Smooth muscle cell (in vitro differentiated cells): ENCODE data around the gene ARF1. TPM values are rescaled to one million over a fixed set of nuclear protein-coding genes. Genes with fewer than 3 reads are reported as not detected.

Experiments used
- DNase-seq: peaks from one replicate; lab custom pipeline; 2025; ENCODE audit not compliant: unreplicated experiment; lab: John Stamatoyannopoulos, UW
- H2AFZ ChIP-seq: fragments of 200-600 bp; sonication (generic); 2 replicates; pipeline ENCODE4 v1.6.0; 2016; ENCODE audit warnings: antibody characterized with exemption, low read depth, mild to moderate bottlenecking
- H3F3A ChIP-seq: fragments of 200-600 bp; sonication (generic); 2 replicates; pipeline ENCODE4 v1.6.0; 2017; ENCODE audit warnings: antibody characterized with exemption, low read depth
- H3K27ac ChIP-seq: fragments of 200-600 bp; sonication (generic); 2 replicates; pipeline ENCODE4 v1.5.1; 2016; ENCODE audit warnings: low read depth, mild to moderate bottlenecking
- H3K27me3 ChIP-seq: fragments of 200-600 bp; sonication (generic); 2 replicates; pipeline ENCODE4 v1.6.1; 2016; ENCODE audit warnings: low read depth, mild to moderate bottlenecking
- H3K36me3 ChIP-seq: fragments of 200-600 bp; sonication (generic); 2 replicates; pipeline ENCODE4 v1.5.1; 2016; ENCODE audit warnings: low read depth
- H3K4me1 ChIP-seq: fragments of 200-600 bp; sonication (generic); 2 replicates; pipeline ENCODE4 v1.5.1; 2016; ENCODE audit warnings: low read depth
- H3K4me2 ChIP-seq: fragments of 200-600 bp; sonication (generic); 2 replicates; pipeline ENCODE4 v1.6.0; 2016; ENCODE audit warnings: mild to moderate bottlenecking
- H3K4me3 ChIP-seq: fragments of 200-600 bp; sonication (generic); 2 replicates; pipeline ENCODE4 v1.5.1; 2016; ENCODE audit warnings: mild to moderate bottlenecking
- H3K79me2 ChIP-seq: fragments of 200-600 bp; sonication (generic); 2 replicates; pipeline ENCODE4 v1.6.0; 2016; ENCODE audit warnings: low read depth, mild to moderate bottlenecking
- H3K9ac ChIP-seq: fragments of 200-600 bp; sonication (generic); 2 replicates; pipeline ENCODE4 v1.6.0; 2016; ENCODE audit warnings: low read depth
- H3K9me3 ChIP-seq: fragments of 200-600 bp; sonication (generic); replicated peaks from 2 replicates; pipeline ENCODE4 v1.5.1; 2016; ENCODE audit warnings: low read depth
- H4K20me1 ChIP-seq: fragments of 200-600 bp; sonication (generic); 2 replicates; pipeline ENCODE4 v1.6.0; 2016; ENCODE audit warnings: low read depth
- CTCF ChIP-seq: fragments of 200-600 bp; sonication (generic); IDR thresholded peaks from 2 replicates; pipeline ENCODE4 v1.5.1; 2017; ENCODE audit warnings: borderline replicate concordance, mild to moderate bottlenecking, antibody characterized with exemption; ENCODE audit not compliant: insufficient read depth, poor library complexity, severe bottlenecking
- WGBS: methylation state at CpG from one replicate; pipeline ENCODE4 v1.1.7; 2016; ENCODE audit warnings: low lambda C conversion rate; 5-methylcytosine and 5-hydroxymethylcytosine counted together
- polyA plus RNA-seq: library from polyadenylated mRNA; unstranded; fragments of >200 nt; fragmentation: Nextera tagmentation; extraction: Ambion mirVana; gene quantifications from 2 replicates; pipeline ENCODE4 v1.2.1, GENCODE V29; 2016
- total RNA-seq: library from RNA; depleted of rRNA; stranded (reverse); fragments of >200 nt; gene quantifications from 2 replicates; pipeline ENCODE4 v1.2.3, GENCODE V29; 2014

The ARF1 gene
- total and polyA plus RNA-seq, 2 experiments from 2014 or later: 237 to 698 TPM

GRCh38 chr1:228099331-228099732, 16.8 kb downstream of the ARF1 start:
- Histone ChIP-seq H3K27ac (no peak overlapping the region), H3K27me3 (no peaks in the 10 kb centered on the region), H2AFZ (no peak overlapping the region), H3K4me1 (peaks cover 6% of the 10 kb centered on the region), H3K9ac (no peak overlapping the region), H3K4me3 (no peak overlapping the region), H3K4me2 (no peak overlapping the region), H3K79me2 (peaks cover 80% of the 10 kb centered on the region), H4K20me1 (peaks cover 82% of the 10 kb centered on the region), H3F3A (peaks cover 34% of the 10 kb centered on the region), H3K36me3 (no peaks in the 10 kb centered on the region), H3K9me3 (no peaks in the 10 kb centered on the region)
- DNase-seq: no peak
- no peak for TF ChIP-seq CTCF
- 88% methylated on average over 4 of the region's 4 CpGs for WGBS

- no peaks in the 10 kb centered on the region for H3K27me3 ChIP-seq
- no peaks in the 10 kb centered on the region for H3K36me3 ChIP-seq
- no peak for DNase-seq
- H3F3A ChIP-seq: peaks cover 23% of the 10 kb centered on the region
- no peak overlapping the region for H3K9ac ChIP-seq
- no peak overlapping the region for H3K4me3 ChIP-seq
- 93% methylated on average over 12 of the region's 12 CpGs for WGBS
- H3K4me1 ChIP-seq: peaks cover 6% of the 10 kb centered on the region
- peak overlapping the region; percentile 38 for H3K27ac ChIP-seq
- peaks cover 65% of the 10 kb centered on the region for H4K20me1 ChIP-seq
- no peak overlapping the region for H2AFZ ChIP-seq
- peaks cover 63% of the 10 kb centered on the region for H3K79me2 ChIP-seq
- no peaks in the 10 kb centered on the region for H3K9me3 ChIP-seq
- no peak for TF ChIP-seq CTCF
- no peak overlapping the region for H3K4me2 ChIP-seq
Measured at GRCh38 chr1:228100822-228101613, 18.5 kb downstream of the ARF1 start.

GRCh38 chr1:228101614-228101993, 19.1 kb downstream of the ARF1 start:
- Histone ChIP-seq H3K9ac (no peak overlapping the region), H3K4me3 (peak overlapping the region; percentile 76), H3K79me2 (peaks cover 58% of the 10 kb centered on the region), H3F3A (peaks cover 23% of the 10 kb centered on the region), H3K27ac (no peak overlapping the region), H3K36me3 (no peaks in the 10 kb centered on the region), H3K4me2 (peak overlapping the region; percentile 96), H3K27me3 (no peaks in the 10 kb centered on the region), H2AFZ (no peak overlapping the region), H4K20me1 (peaks cover 59% of the 10 kb centered on the region), H3K9me3 (no peaks in the 10 kb centered on the region), H3K4me1 (peaks cover 6% of the 10 kb centered on the region)
- 77% methylated on average over 15 of the region's 15 CpGs for WGBS
- no peak for TF ChIP-seq CTCF
- DNase-seq: no peak
